GM21390 (cell line): ENCODE data around the gene RGS7BP.
"Not testable (repeated sequence)": the region's sequence is repeated elsewhere in the genome, so short reads cannot be mapped to it uniquely, and the experiment has no call there.

ENCODE experiments used
- ATAC-seq: cut with Tn5 transposase; IDR thresholded peaks from one replicate; pipeline ENCODE4 v1.9.1; 2021; ENCODE audit not compliant: unreplicated experiment

The RGS7BP gene

GRCh38 chr5:64557911-64558310, 52.1 kb downstream of the RGS7BP start:
- no peak for ATAC-seq

GRCh38 chr5:64558641-64559040, 52.8 kb downstream of the RGS7BP start:
- ATAC-seq: not testable (repeated sequence)

- ATAC-seq: no peak
Measured at GRCh38 chr5:64566310-64566916, 60.6 kb downstream of the RGS7BP start.

GRCh38 chr5:64569858-64570257, 64.0 kb downstream of the RGS7BP start:
- no peak for ATAC-seq

- no peak for ATAC-seq
Measured at GRCh38 chr5:64570395-64570996, 64.7 kb downstream of the RGS7BP start.

- no peak for ATAC-seq
Measured at GRCh38 chr5:64575561-64575960, 69.7 kb downstream of the RGS7BP start.

- ATAC-seq: no peak
Measured at GRCh38 chr5:64576250-64576649, 70.4 kb downstream of the RGS7BP start.

GRCh38 chr5:64585646-64586045, 79.8 kb downstream of the RGS7BP start:
- no peak for ATAC-seq

- ATAC-seq: no peak
Measured at GRCh38 chr5:64587370-64587769, 81.6 kb downstream of the RGS7BP start.

- ATAC-seq: no peak
Measured at GRCh38 chr5:64592730-64593341, 87.0 kb downstream of the RGS7BP start.

GRCh38 chr5:64594025-64594424, 88.2 kb downstream of the RGS7BP start:
- ATAC-seq: no peak

- ATAC-seq: no peak
Measured at GRCh38 chr5:64594601-64595000, 88.8 kb downstream of the RGS7BP start.

- ATAC-seq: no peak
Measured at GRCh38 chr5:64595031-64595855, 89.4 kb downstream of the RGS7BP start.

- no peak for ATAC-seq
Measured at GRCh38 chr5:64599226-64599625, 93.4 kb downstream of the RGS7BP start.

- no peak for ATAC-seq
Measured at GRCh38 chr5:64603676-64604075, 97.9 kb downstream of the RGS7BP start.

GRCh38 chr5:64606926-64607325, 101.1 kb downstream of the RGS7BP start:
- ATAC-seq: no peak

GRCh38 chr5:64612344-64612961, 106.6 kb downstream of the RGS7BP start:
- peak; percentile 44 for ATAC-seq

- peak; percentile 49 for ATAC-seq
Measured at GRCh38 chr5:64615895-64616294, 110.1 kb downstream of the RGS7BP start.

- ATAC-seq: no peak
Measured at GRCh38 chr5:64619609-64620008, 113.8 kb downstream of the RGS7BP start.

- no peak for ATAC-seq
Measured at GRCh38 chr5:64622991-64623390, 117.2 kb downstream of the RGS7BP start.

GRCh38 chr5:64625678-64626077, 119.9 kb downstream of the RGS7BP start:
- ATAC-seq: no peak
